Epithelial cell of esophagus (primary cell): Measurements from ENCODE around the gene BMS1.
"Not testable (repeated sequence)": the region's sequence is repeated elsewhere in the genome, so short reads cannot be mapped to it uniquely, and the experiment has no call there.

Source experiments
- DNase-seq: peaks from one replicate; pipeline ENCODE4 v3.0.0; 2010; ENCODE audit warnings: low read depth
- H3K4me3 ChIP-seq: 2 replicates; pipeline ENCODE4 v1.5.1; 2011; ENCODE audit warnings: mild to moderate bottlenecking, low read length, control low read depth
- TF ChIP-seq, protein P1 (sequence below): IDR thresholded peaks from 2 replicates; pipeline ENCODE4 v1.5.1; 2011; ENCODE audit warnings: low read depth, mild to moderate bottlenecking, low read length, control low read depth, inconsistent platforms; ENCODE audit not compliant: insufficient read depth; ENCODE audit errors: missing control alignments

BMS1 gene

DNA sequence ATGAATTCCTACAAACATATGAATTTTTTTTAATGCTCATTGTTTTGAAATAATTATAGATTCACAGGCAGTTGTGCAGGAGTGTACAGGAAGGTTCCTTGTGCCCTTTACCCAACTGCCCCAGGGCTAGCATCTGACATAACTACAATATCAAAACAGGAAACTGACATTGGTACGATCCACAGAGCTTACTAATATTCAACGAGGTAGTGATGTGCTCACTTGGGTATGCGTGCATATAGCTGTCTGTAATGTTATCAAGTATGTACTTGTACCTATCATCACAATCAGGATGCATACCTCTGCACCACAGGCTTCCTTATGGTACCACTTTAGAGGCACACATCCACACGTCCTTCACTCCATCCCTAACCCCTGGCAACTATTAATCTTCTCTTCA is 68.3 kb downstream of the BMS1 start:
- TF ChIP-seq, protein P1, sequence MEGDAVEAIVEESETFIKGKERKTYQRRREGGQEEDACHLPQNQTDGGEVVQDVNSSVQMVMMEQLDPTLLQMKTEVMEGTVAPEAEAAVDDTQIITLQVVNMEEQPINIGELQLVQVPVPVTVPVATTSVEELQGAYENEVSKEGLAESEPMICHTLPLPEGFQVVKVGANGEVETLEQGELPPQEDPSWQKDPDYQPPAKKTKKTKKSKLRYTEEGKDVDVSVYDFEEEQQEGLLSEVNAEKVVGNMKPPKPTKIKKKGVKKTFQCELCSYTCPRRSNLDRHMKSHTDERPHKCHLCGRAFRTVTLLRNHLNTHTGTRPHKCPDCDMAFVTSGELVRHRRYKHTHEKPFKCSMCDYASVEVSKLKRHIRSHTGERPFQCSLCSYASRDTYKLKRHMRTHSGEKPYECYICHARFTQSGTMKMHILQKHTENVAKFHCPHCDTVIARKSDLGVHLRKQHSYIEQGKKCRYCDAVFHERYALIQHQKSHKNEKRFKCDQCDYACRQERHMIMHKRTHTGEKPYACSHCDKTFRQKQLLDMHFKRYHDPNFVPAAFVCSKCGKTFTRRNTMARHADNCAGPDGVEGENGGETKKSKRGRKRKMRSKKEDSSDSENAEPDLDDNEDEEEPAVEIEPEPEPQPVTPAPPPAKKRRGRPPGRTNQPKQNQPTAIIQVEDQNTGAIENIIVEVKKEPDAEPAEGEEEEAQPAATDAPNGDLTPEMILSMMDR = no peak
- peak; percentile 98 for DNase-seq
- no peak overlapping the region for H3K4me3 ChIP-seq

DNA sequence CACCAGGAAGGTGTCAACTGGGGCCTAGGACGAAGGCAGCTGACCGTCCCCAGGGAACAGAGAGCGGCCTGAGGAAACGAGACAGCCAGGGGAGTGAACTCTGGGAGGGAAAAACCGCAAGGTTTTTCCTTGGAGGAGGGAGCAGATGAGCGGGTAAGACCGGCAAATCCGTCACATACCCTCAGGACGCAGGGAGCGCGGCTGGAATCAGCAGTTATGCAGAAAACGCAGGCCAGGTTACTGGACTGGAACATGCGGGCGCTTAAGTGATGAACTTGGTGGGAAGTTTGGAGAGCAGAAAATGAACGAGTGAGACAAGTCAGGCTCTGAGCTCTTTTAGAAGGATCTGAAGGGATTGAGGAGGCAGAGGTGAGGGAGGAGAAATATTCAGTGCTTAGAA is 76.7 kb downstream of the BMS1 start:
- no peak overlapping the region for H3K4me3 ChIP-seq
- DNase-seq = no peak
- TF ChIP-seq, protein P1 = no peak

- not testable (repeated sequence) for DNase-seq, H3K4me3 ChIP-seq
These were observed 77.4 kb downstream of the BMS1 start for GRCh38 chr10:42860016-42860415.

- H3K4me3 ChIP-seq = not testable (repeated sequence)
These were observed 80.2 kb downstream of the BMS1 start for GRCh38 chr10:42862801-42863200.

DNA sequence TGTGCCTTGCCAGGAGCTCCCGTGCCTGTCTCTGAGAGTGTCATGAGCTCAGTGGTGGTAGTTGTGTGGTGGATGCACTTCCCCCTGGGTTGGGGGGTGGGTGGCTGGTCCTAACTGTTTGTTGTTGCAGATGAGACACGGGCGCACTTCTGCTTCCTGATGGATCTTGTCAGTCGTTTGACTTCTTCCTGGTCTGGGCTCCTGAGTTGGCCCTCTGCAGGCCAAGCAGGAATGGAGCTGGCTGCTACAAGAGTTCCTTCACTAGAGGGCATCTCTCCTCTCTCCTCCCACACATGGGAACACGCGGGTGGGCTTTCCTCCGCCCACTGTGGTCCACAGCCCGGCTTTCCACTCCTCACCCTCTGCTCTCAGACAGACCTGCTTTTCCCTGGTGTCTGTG is 82.0 kb downstream of the BMS1 start:
- DNase-seq = peak; percentile 57
- TF ChIP-seq, protein P1 = peak; percentile 64
- no peak overlapping the region for H3K4me3 ChIP-seq

More at GRCh38 chr10:42862801-42863200, 80.2 kb downstream of the BMS1 start:
- not testable (repeated sequence) for DNase-seq

DNA sequence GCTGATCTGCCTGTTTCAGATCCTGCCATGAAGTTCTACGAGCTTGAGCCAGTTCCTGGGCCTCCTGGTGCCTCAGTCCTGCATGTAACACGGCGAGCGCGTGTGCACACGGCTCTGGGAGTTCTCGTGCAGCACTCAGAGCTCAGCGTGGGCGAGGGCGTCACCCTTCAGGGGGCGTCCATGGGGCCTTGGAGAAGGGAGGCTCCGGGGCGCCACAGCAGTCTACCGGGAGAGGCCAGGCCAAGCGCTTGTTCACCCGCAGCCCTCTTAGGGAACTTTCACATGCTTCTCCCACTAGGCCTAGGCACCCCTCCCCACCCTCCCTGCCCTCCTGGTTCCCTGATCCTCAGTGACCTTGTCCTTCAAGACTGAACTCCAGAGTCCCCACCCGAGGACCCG is 83.1 kb downstream of the BMS1 start:
- no peak for DNase-seq
- no peak overlapping the region for H3K4me3 ChIP-seq
- TF ChIP-seq, protein P1 = no peak

GRCh38 chr10:42866115-42866995 is 83.8 kb downstream of the BMS1 start:
- DNase-seq = peak; percentile 64
- TF ChIP-seq, protein P1 = peak; percentile 59
- H3K4me3 ChIP-seq = peak overlapping the region; percentile 28

GRCh38 chr10:42867571-42867970 is 85.0 kb downstream of the BMS1 start:
- TF ChIP-seq, protein P1 = no peak
- no peak for DNase-seq
- no peak overlapping the region for H3K4me3 ChIP-seq
